HG02759 (cell line): ENCODE measurements around the gene SDR9C7.
"Not testable (repeated sequence)": the region's sequence is repeated elsewhere in the genome, so short reads cannot be mapped to it uniquely, and the experiment has no call there.

ENCODE experiments used
- ATAC-seq: cut with Tn5 transposase; IDR thresholded peaks from one replicate; pipeline ENCODE4 v1.9.1; 2021; ENCODE audit warnings: mild to moderate bottlenecking, moderate library complexity; ENCODE audit not compliant: unreplicated experiment

Gene SDR9C7

DNA sequence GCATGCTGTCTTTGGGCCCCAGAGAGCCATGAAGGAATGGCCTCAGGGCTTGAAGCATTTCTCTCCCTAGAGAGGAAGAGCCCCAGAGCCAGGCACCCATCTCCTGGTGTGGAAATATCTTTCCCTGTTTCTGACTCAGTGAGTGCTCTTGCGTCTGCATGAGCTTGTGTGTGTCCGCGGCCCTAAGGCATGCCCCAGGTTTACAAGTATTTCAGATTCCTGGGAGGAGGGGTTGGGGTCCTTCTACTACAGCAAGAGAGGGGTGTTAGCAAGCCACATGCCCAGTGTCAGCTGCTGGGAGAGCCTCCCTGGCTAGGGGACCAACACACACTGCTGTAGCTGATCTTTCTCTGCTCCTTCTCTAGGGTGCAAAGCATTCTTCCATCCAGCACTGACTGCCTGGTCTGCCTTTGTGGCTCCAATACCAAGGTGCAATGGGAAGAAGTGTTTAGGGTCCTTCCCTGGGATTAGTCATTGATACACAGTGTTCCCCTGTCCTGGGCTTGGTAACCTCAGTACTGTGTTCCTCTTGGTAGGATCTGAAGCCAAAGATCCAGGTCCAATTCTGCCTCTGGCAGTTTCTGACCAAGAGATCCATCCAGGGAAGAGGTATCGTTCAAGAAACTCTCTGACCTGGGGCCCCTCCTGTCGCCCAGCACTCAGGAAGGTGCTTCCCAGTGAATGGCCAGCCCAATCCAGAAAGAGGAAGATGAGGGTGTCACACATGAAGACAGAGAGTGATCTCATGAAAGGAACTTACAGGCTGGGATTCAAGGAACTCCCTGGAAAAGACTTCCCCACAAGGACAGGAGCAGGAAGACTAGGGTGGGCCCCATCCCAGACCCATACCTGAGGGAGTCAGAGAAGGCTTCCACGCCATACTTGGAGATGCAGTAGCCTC, 20.1 kb upstream of the SDR9C7 start:
- ATAC-seq: no peak

DNA sequence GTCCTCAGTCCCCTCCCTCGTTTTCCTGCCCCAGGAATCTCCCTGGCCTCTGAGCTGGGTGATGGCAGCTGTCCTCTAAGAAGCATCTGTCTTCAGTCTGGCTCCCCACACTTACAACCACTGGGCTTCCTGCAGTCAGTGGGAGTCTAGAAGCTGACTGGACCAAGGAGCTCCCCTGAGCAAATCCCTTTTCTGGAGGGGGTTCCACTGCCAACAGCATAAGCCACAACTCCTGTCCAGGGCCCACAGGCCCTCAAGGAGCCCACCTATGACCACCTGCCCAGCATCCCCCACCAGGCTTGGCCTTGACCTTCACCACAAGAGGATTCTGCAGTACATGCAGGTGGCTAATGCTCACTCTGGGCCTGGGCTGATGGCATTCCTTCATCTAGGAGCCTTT, 19.1 kb upstream of the SDR9C7 start:
- no peak for ATAC-seq

DNA sequence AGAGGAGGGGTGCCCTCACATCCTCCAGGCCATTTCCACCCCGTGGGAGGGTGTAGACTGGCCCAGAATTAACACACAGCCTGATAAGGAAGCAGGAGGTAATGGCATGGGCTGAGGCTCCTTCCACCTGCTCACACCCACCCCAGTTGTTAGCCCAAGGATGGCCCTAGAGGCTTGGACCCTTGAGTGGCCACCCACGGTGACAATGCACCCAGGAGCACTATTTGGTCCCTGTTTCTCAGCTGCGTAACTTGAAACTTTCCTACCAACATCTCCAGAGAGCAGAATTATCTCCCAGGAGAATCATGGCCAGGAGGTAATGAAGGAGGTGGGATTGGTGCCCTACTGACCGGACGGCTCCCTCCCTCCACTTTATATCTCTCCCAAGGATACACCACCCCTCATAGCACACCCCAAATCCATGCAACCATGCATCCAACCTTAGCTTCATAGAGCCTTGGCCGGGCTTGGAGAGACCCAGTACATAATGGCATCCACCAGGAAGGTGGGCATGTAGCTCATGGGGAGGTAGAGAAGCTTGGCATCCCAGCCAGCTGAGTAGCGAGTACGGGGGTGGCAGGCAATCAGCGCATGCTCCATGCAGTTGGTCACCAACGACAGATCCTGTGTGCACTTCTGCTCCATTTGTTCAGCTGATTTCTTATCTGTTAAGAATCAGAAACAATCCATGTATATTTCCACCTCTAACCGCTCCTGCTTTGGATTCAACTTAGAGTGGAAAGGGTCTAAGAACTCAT, 17.6 kb upstream of the SDR9C7 start:
- ATAC-seq: no peak

DNA sequence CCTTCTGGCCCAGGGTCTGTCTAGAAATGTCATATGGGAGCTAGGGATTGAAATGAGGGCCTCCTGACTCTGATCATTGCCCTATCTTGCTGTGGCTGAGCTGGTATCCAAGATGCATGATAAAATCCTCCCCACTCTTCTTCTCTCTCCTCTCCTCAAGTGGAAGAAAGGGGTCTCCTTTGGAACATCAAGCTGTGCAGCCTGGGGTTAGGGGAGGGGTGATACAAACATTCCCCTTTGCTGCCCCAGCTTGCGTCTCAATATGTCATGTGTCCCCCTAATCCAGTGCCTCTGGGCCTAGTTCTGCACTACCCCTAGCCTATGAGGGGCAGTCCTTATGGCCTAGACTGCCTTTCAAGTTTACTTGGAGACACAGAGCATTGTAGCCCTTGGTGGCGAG, 14.7 kb upstream of the SDR9C7 start:
- no peak for ATAC-seq

DNA sequence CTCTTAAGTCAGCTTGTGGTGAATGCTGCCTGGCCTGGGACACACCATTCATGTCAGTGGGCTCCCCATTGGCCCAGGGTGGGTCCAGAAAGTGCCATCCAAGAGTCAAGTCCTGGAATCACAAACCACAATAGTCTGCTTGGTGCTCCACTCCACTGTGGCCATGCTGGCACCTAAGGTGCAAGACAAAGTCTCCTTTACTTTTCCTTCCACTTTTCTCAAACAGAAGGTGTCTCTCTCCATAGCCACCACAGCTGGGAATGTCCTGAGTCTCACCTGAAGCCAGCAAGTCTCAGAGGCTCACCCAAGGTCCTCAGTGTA, 14.2 kb upstream of the SDR9C7 start:
- no peak for ATAC-seq

DNA sequence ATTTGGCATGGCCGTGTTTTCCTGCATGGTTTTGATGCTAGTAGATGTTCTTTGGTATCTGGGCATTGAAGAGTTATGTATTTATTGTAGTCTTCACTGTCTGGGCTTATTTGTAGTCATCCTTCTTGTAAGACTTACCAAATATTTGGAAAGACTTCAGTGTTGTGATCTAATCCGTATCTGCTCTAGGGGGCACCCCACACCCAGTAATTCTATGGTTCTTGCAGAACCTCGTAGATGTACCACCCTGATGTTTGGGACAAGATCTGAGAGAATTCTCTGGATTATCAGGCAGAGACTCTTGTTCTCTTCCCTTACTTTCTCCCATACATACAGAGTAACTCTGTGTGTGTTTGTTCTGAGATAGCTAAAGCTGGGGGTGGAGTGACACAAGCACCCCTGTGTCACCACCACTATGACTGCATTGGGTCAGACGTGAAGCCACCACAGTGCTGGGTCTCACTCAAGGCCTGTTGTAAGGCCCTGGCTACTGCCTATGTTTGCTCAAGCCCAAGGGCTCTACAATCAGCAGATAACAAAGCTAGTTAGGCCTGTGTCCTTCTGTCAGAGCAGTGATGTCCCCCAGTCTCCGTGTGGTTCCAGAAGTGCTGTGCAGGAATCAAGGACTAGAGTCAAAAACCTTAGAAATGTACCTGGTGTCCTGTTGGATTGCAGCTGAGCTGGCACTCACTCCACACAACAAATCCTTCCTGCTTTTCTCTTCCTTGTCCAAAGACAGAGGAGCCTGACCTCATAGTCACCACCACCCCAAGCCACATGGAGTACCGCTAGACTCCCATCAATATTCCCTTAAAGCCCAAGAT, 13.6 kb upstream of the SDR9C7 start:
- ATAC-seq: no peak

DNA sequence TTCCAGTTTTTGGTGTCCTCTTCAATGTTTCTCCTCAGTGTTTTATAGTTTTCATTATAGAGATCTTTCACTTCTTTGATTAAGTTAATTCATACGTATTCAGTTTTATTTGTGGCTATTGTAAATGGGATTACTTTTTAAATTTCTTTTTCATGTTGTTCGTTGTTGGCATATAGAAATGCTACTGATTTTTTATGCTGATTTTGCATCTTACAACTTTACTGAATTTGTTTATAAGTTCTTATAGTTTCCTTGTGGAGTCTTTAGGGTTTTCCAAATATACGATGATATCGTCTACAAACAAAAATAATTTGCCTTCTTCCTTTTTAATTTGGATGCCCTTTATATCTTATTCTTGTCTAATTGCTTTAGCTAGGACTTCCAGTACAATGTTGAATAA, 9.7 kb upstream of the SDR9C7 start:
- ATAC-seq: no peak

DNA sequence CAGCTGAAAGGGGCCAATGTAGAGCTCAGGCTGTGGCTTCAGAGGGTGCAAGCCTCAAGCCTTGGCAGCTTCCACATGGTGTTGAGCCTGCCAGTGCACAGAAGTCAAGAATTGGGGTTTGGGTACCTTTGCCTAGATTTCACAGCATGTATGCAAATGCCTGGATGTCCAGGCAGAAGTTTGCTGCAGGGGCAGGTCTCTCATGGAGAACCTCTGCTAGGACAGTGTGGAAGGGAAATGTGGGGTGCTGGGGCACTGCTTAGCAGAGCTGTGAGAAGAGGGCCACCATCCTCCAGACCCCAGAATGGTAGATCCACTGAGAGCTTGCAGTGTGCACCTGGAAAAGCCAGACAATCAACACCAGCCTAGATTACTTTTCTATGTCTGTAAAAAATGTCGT, 9.2 kb upstream of the SDR9C7 start:
- not testable (repeated sequence) for ATAC-seq

DNA sequence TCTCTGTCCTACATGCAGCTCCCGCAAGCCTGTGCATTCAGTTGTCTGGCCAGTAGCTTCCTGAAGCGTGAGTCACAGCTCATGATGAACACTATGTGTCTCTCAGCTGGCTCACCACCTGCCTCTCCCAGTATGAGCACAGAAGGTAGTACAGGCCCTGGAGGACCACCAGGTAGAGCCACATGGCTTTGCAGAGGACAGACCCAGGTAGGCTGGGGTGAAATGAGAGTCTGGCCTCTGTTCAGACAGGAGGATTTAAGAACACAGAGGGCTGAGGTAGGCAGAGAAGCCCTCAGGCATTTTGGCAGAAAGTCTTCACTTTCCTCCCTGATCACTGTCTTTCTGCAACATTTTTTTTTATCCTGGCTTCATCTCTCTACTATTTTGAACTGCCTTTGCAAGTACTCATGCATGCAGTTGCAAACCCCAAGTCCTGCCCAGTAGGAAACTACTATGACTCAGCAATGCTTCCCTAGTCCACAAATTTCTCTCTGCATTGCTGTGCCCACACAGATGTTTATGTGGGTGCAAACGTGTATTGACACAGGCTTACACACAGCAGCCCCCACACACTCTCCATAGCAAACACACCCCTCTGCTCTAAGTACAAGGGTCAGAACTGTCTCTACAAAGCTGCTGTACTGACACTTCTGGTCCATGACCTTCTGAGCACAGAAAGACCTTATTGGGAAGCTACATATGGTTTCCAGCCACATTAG, 7.2 kb upstream of the SDR9C7 start:
- no peak for ATAC-seq

DNA sequence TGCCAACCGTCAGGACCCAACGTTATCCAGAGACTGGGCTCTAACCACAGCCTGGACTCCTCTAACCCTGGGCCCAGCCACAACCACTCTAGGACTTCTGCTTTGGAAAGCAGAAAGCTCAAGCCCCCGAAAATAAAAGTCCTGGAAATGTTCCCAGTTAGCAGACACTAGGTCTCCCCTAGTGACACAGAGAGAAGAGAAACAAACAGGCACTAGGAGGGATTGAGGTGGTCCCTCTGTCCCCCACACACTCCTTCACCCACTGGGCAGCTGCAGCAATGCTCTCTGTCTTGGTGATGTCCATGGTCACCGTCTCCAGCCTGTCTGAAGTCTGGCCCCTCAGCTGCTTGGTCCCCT, 6.7 kb upstream of the SDR9C7 start:
- not testable (repeated sequence) for ATAC-seq

DNA sequence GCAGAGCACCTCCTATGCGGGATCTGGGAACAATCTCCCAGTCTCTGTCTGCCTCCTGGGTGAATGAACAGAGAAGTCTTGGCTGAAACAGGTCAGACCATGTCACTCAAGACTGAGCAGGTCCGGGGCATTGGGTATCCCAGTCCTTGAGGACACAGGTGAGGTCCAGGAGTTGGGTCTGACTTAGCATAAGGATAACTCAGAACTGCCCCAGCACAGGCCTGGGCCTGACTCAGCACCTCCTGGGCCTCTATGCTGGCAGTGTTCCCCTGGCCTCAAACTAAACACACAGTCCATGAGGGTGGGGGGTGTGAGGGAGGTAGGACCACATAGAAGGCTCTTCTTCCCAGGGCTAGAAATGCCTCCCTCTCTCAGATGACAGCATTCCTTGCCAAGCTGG, 1.5 kb upstream of the SDR9C7 start:
- ATAC-seq: no peak

DNA sequence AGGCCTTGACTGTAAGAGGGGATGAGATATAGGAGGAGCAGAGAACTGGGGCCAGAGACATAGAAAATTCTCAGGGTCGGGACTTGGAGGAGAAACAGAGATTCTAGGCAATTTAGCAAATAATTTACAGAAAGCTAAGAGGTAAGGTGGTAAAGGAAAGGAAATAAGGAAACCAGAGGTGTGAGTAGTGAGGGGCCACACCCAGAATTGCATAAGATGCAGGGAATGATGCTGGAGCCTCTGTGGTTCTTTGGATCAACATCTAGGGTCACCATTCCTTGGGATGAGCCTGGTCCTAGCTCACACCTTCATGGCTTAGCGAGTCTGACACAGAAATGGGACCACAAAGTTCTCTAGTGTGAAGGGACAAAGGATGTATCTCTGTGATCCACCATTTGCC, 949 bp upstream of the SDR9C7 start:
- no peak for ATAC-seq

DNA sequence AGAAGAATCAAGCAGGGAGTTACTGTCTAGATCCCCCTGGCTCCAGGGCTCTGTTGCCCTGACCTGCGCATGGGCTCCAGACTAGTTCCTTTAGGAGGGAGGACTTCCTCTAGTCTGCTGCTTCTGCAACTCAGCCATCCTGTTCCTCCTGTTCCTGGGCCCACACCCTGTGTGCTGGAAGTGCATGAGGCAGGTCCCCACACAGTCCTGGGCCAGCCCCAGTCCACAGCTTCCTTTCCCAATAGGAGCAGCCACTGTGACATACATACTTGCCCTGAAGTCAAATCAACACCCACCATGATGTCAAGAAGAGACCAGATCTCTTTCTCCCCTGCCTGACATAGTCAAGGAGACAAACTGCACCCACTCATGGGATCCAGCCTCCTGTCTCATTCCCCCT, 1.3 kb downstream of the SDR9C7 start:
- ATAC-seq: no peak

DNA sequence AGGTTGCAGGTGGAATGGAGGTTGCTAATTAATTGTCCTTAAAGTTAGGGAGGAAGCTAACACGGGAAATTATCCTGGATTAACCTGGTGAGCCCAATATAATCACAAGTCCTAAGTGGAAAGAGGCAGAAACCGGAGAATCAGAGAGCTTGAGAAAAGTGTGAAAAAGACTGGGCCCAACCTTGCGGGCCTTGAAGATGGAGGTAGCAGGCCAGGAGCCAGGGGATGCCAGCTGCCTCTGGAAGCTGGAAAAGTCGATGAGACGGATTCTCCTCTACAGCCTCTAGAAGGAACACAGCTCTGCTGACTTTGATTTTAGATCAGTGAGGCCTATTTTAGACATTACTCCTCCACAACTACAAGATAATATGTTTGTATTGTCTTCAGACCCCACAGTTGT, 2.1 kb downstream of the SDR9C7 start:
- no peak for ATAC-seq

DNA sequence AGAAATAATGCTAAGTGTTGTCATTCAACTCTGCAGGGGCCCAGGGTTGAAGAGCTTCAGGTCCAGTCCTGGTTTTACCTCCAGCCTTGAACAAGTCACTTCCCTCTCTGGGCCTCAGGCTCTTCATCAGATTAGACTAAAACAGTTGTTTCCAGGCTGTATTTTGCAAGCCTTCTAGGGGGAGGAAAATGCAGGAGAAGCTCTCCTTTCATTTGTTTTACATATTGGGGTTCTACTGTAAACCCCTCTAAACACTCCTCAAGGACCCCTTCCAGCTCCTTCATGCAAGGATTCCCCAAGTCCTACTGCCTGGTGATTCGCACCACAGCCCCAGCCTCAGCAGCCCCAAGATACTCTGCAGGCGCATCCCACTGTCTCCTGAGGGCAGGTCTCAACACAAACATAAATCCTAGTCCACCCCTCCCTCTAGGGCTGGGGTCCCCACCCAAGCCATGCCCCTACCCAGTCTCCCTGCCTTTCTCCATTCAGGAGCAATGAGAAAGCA, 2.7 kb downstream of the SDR9C7 start:
- ATAC-seq: no peak

DNA sequence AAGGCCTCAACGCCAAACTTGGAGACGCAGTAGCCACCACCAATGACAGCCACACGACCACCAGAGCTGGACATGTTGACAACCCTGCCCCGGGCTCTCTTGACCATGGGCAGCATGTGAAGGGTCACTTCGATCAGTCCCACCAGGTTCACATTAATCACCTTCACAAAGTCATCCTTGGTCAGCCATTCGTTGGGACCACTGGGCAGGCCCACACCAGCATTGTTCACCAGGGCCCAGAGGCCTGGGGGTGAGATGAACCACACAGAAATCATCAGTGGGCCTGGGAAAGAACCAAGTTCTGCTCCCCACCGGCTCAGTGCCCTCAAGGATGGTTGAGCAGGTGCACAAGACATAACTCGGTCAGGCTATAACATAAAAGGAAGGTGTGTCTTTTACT, 4.0 kb downstream of the SDR9C7 start:
- no peak for ATAC-seq

DNA sequence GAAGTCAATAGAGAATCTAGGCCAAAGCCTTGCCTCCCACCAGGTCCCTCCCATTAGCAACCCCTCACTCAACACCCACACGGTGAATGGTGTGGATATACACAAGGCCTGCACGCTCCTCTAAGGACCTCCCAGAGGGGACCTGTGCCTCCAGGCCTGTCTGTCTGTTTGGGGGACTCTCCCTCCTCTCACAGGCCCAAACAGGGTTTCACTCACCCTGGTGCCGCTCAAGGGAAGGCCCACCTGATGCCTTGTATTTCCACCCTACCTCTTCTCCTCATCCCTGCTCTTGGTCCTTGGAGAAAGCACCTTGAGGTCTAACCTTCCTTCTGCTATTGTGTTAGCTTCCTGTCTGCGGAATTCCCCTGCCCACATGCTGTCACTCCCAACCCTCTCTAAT, 4.4 kb downstream of the SDR9C7 start:
- no peak for ATAC-seq

DNA sequence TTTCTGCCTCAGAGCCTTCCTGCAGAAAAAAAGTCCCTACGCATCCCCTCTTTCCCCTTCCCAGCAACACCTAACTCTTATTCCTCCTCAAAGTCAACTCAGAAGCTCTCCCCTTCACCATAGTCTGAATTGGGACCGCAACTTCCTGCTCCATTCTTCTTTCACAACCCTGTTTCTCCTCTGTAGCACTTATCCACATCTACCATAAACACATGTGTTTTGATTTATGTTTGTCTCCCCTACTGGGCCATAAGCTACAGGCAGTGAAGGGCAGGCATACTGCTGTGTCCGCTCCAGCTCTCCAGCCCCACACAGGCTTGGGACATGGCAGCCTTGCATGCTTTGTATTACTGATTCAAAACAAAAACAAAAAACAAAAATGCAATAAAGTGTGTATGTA, 5.9 kb downstream of the SDR9C7 start:
- ATAC-seq: no peak

DNA sequence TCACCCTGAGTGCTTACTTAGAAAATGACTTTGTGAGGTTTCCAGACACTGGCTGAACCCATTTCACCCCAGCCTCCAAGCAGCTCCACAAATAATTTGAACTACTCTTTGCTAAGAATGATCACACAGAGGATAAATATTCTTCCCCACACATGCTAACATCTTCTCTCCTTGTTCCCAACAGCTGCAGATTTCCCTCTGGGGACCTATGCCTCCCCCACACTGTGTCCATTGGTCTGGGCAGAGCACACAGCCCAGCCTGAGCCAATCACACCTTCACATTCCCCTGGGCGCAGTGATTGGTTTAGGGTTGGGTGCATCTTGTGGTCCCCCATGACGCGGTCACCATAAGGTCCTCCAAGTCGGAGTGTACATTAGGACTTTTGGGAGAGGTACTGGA, 6.9 kb downstream of the SDR9C7 start:
- no peak for ATAC-seq

DNA sequence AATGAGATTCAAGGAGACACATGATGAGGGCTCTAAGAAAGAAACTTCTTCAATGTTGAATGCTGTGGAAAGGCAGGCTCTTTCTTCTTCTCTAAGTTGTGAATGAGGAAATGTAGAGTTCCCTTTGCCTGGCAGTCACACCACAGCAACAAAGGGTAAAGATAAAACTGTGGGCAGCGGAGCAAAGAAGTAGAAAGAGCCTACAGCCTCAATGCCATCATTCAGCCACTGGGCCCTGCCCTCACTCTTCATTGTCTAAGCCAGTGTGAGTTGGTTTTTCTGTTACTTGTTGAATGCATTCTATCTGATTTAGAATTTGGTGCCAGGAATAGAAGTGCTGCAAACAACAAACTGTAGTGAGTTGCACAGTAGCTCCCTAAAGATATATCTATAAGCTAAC, 12.2 kb downstream of the SDR9C7 start:
- no peak for ATAC-seq

DNA sequence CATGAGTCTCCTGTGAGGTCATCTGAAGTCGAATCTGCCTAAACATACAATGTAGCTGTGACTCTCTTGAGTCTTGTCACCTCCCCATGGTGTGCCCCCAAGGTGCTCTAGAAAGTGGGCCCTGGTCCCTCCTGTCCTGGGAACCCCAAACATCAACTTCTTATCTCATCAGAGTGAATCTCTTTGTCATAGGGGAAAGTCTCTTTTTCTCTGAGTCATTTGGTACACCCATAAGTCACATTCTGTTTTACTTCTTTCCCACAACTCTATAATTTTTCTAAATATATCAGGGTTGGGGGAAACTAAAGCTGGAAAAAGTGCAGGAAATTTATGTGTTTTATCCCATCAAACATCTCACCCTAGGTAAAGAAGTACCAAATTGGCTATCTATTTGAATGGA, 12.9 kb downstream of the SDR9C7 start:
- ATAC-seq: no peak
